HEK293T (cell line): ENCODE measurements around the gene GON4L.

ENCODE experiments used
- ARNT ChIP-seq: fragments of 450-650 bp; IDR thresholded peaks from 2 replicates; pipeline ENCODE4 v1.6.1; 2017; ENCODE audit warnings: mild to moderate bottlenecking
- BHLHE40 ChIP-seq: fragments of 450-650 bp; IDR thresholded peaks from 2 replicates; pipeline ENCODE4 v1.6.1; 2016; ENCODE audit warnings: mild to moderate bottlenecking, moderate library complexity, borderline replicate concordance
- ELF4 ChIP-seq: fragments of 450-650 bp; IDR thresholded peaks from 2 replicates; pipeline ENCODE4 v1.6.1; 2017; ENCODE audit warnings: antibody characterized with exemption
- FOXA1 ChIP-seq: fragments of 450-650 bp; IDR thresholded peaks from 2 replicates; pipeline ENCODE4 v1.6.1; 2016; ENCODE audit warnings: mild to moderate bottlenecking
- FOXK2 ChIP-seq: fragments of 450-650 bp; IDR thresholded peaks from 2 replicates; pipeline ENCODE4 v1.6.1; 2016; ENCODE audit warnings: mild to moderate bottlenecking
- FOXM1 ChIP-seq: fragments of 450-650 bp; IDR thresholded peaks from 2 replicates; pipeline ENCODE4 v1.6.1; 2017; ENCODE audit warnings: mild to moderate bottlenecking, borderline replicate concordance
- HDGF ChIP-seq: fragments of 450-650 bp; IDR thresholded peaks from 2 replicates; pipeline ENCODE4 v1.6.1; 2017; ENCODE audit warnings: antibody characterized with exemption, borderline replicate concordance
- LEF1 ChIP-seq: fragments of 450-650 bp; IDR thresholded peaks from 2 replicates; pipeline ENCODE4 v1.6.1; 2017; ENCODE audit warnings: mild to moderate bottlenecking, borderline replicate concordance
- SP1 ChIP-seq: fragments of 450-650 bp; IDR thresholded peaks from 2 replicates; pipeline ENCODE4 v1.6.1; 2017
- SUZ12 ChIP-seq: fragments of 450-650 bp; IDR thresholded peaks from 2 replicates; pipeline ENCODE4 v1.6.1; 2016; ENCODE audit warnings: mild to moderate bottlenecking
- TARDBP ChIP-seq: fragments of 450-650 bp; IDR thresholded peaks from 2 replicates; pipeline ENCODE4 v1.6.1; 2016
- ZNF384 ChIP-seq: fragments of 450-650 bp; IDR thresholded peaks from 2 replicates; pipeline ENCODE4 v1.6.1; 2016
- TF ChIP-seq, protein P1 (sequence below): fragments of 450-650 bp; IDR thresholded peaks from 2 replicates; pipeline ENCODE4 v1.6.1; 2016

DNA sequence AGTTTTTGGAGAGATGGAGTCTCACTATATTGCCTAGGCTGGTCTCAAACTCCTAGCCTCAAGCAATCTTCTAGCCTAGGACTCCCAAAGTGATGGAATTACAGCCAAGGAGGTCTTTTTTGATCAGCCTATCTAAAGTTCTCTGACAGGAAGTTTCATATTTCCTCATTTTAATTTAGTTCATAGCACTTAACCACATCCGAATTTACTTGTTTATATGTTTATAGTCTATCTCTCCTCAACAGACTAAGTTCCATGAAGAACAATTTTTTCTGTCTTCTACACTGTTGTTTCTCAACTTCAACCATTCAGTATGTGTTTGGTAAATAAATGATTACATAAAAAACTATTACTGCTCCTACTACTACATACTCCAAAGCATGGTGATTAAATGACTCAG lies 47.9 kb downstream of the GON4L start:
- TF ChIP-seq SP1 (no peak), ZNF384 (no peak), FOXM1 (no peak), SUZ12 (no peak), ELF4 (no peak), BHLHE40 (no peak), FOXA1 (no peak), ARNT (no peak), TARDBP (no peak), LEF1 (no peak), FOXK2 (no peak), HDGF (no peak)
- TF ChIP-seq, protein P1, sequence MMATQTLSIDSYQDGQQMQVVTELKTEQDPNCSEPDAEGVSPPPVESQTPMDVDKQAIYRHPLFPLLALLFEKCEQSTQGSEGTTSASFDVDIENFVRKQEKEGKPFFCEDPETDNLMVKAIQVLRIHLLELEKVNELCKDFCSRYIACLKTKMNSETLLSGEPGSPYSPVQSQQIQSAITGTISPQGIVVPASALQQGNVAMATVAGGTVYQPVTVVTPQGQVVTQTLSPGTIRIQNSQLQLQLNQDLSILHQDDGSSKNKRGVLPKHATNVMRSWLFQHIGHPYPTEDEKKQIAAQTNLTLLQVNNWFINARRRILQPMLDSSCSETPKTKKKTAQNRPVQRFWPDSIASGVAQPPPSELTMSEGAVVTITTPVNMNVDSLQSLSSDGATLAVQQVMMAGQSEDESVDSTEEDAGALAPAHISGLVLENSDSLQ = no peak
